Stimulated activated CD4-positive, alpha-beta T cell treated with anti-CD3 and anti-CD28 coated beads, Interleukin-1b, Interleukin-23, amount 100 ng/mL, for 1 hour (primary cell): ENCODE measurements around the gene MAP6.
"Not testable (repeated sequence)": the region's sequence is repeated elsewhere in the genome, so short reads cannot be mapped to it uniquely, and the experiment has no call there.

Source experiments
- DNase-seq, 2 donors: peaks; one replicate each; pipeline ENCODE4 v3.0.0-alpha.2; 2020; ENCODE audit warnings: low read depth in 2 of 2

The MAP6 gene

GRCh38 chr11:75593286-75593915 is 75.4 kb downstream of the MAP6 start:
- no peak for DNase-seq

- no peak for DNase-seq
These were observed 76.1 kb downstream of the MAP6 start for GRCh38 chr11:75592715-75593114.

GRCh38 chr11:75591966-75592365 is 76.9 kb downstream of the MAP6 start:
- DNase-seq, result no peak

GRCh38 chr11:75591371-75591770 is 77.5 kb downstream of the MAP6 start:
- DNase-seq, result no peak

- DNase-seq, result no peak
These were observed 78.9 kb downstream of the MAP6 start for GRCh38 chr11:75589933-75590332.

- no peak for DNase-seq
These were observed 79.8 kb downstream of the MAP6 start for GRCh38 chr11:75589051-75589450.

GRCh38 chr11:75588051-75588481 is 80.8 kb downstream of the MAP6 start:
- DNase-seq, result no peak

- DNase-seq, result no peak
These were observed 82.4 kb downstream of the MAP6 start for GRCh38 chr11:75586395-75586794.

GRCh38 chr11:75585293-75585670 is 83.6 kb downstream of the MAP6 start:
- no peak for DNase-seq

GRCh38 chr11:75584659-75585292 is 84.1 kb downstream of the MAP6 start:
- not testable (repeated sequence) for DNase-seq

- no peak for DNase-seq
These were observed 84.8 kb downstream of the MAP6 start for GRCh38 chr11:75583718-75584658.

- DNase-seq, result no peak
These were observed 85.7 kb downstream of the MAP6 start for GRCh38 chr11:75582895-75583717.

GRCh38 chr11:75582506-75582894 is 86.3 kb downstream of the MAP6 start:
- DNase-seq, result no peak

- no peak for DNase-seq
These were observed 89.0 kb downstream of the MAP6 start for GRCh38 chr11:75579841-75580240.

GRCh38 chr11:75578977-75579376 is 89.9 kb downstream of the MAP6 start:
- no peak for DNase-seq

GRCh38 chr11:75577207-75577606 is 91.6 kb downstream of the MAP6 start:
- DNase-seq, result peak in 1 of 2 donors; percentile 38

- DNase-seq, result no peak
These were observed 92.3 kb downstream of the MAP6 start for GRCh38 chr11:75576499-75576918.

GRCh38 chr11:75576017-75576416 is 92.8 kb downstream of the MAP6 start:
- DNase-seq, result no peak

GRCh38 chr11:75574698-75575602 is 93.9 kb downstream of the MAP6 start:
- no peak for DNase-seq

GRCh38 chr11:75572744-75573143 is 96.1 kb downstream of the MAP6 start:
- DNase-seq, result no peak

- DNase-seq, result no peak
These were observed 97.2 kb downstream of the MAP6 start for GRCh38 chr11:75571625-75572024.
